NCI-H2196 (cell line): ENCODE results near the gene RND3.

ENCODE experiments used
- DNase-seq: peaks from one replicate; lab custom pipeline; 2025; ENCODE audit not compliant: unreplicated experiment; lab: John Stamatoyannopoulos, UW

RND3 gene

DNA sequence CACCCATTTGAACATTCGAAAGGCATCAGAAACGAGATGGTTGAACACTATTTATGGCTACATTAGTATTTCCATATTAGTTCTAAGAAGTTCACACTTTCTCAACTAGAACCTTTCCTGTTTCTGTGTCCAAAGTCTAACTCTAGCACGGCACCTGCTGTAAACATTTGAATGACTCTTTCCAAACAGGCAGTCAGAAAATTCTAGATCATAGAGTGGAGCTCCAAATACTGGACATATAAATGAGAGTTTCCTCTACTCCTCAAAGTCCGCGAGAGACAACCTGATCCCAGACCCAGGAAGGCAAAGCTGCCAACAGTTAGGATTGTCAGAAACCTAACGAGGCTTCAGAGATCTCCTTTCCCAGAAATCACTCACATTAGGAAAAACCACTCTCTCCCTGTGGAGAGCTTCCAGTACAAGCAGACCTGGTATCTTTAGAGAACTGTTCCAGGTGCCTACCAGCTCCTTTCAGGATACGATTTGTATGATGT lies 10.6 kb downstream of the RND3 start:
- no peak for DNase-seq

DNA sequence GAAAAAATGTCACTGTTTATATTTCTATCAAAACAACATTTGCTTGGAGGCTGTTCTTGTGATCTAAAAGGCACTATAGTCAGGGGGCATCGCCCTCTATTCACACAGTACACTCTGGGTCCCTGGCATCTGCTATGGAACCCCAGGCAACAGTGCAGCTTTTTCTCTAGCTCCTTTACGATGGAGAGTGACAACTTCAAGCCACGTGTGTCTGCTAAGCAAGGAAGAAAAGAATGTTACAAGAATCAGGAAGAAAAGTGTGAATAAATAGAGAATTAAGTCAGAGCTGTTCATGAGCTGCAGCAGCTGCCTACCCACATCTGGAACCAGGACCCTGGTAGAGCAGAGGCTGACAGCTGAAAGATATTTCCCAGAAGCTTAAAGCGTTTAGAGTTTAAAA lies 11.2 kb downstream of the RND3 start:
- DNase-seq = no peak

DNA sequence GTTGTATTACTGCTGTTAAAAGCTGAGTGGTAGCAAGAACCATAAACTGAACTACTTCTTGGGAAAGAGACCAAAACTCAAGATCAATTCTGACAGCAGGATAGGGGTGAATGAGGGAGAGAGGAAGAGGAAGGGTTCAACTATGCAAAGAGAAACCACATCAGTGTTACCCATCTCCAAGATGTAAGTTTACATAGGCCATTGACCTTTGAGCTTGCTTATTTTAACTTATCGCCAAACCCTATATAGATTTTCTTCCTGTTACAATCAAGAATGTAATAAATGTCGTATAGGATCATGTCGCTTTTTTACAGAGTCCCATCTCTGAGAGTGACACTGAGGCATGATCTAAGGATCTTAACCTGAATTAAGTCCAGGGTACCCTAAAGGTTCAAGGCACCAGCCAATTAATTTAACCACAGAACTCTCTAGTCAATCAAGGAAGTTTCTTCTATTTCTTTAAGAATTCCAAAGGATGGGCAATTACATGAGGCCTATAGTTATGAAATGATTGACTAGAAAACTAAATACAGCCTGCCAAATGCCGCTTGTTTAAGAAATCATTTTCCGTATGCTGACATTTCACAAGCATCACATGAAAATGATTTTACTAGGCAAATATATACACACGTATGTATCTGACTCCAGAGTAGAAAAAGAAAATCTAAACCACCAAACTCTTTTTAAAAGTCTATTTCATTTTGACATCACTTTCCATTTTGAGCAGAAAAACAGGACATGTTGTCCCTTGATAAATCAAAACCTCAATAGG lies 11.8 kb downstream of the RND3 start:
- no peak for DNase-seq

DNA sequence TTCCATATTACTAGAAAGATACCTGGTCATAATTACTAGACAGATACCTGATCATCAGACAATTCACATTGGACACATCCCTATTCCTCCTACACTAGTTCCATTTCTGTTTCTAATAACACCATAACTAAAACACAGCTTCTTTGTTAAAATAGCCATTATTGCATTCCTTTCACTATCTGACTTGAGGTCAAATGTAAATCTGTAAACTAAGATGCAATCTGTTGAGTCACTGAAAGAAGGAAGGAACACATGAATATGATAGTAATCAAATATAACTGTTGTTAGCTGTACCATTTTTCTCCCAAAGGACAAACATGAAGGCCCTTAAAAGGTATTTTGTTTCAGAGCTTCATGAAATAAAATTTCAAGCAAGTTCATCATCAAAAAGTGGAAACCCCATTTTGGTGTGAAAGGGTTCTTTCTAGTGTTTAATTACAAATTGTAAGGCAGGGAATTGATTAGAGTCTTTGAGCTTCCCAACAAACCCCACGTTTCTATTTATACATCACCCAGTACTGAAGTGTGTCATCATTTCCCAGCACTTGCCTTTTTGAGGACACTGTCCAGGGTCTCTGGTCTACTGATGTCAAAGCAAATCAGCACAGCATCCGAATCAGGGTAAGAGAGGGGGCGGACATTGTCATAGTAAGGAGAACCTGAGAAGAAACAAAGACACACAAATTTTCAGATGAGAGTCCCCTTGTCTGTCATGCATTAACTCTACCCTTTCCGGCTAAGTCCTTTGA lies 13.0 kb downstream of the RND3 start:
- DNase-seq = no peak

DNA sequence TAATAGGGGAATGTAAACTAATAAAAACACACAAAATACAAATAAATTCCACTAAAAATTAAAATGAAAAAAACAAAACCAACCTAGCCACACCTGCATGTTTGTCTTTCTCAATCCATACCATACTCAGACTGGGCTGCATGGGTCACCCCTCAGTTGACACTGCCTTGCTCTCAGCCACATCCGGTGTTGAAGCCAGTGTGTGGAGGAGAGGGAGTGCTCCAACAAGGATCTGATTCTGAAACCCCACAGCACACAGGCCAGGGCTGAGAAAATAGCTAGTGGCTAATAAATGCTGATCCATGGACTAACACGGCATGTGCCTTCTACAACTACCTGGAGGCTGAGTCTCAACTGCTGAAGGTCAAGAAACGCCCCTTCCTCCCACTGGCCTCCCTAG lies 13.7 kb downstream of the RND3 start:
- no peak for DNase-seq

DNA sequence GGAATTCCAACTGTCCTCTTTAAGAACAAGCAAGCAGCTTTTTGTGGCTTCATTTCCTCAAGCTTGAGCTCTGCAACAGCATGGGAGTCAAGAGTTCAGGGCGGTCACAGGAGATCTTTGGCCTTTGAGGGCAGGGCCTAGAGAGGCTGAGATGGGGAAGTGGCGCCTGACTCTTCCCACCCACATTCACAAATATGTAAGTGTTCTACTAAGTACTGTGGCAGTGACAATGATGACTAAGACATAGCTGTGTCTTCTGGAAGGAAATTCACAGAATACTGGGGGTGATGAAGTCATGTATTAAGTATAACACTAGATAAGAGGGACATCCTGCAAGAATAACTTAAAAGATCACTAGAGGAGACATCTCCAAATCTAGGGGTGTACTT lies 15.0 kb downstream of the RND3 start:
- DNase-seq = no peak

DNA sequence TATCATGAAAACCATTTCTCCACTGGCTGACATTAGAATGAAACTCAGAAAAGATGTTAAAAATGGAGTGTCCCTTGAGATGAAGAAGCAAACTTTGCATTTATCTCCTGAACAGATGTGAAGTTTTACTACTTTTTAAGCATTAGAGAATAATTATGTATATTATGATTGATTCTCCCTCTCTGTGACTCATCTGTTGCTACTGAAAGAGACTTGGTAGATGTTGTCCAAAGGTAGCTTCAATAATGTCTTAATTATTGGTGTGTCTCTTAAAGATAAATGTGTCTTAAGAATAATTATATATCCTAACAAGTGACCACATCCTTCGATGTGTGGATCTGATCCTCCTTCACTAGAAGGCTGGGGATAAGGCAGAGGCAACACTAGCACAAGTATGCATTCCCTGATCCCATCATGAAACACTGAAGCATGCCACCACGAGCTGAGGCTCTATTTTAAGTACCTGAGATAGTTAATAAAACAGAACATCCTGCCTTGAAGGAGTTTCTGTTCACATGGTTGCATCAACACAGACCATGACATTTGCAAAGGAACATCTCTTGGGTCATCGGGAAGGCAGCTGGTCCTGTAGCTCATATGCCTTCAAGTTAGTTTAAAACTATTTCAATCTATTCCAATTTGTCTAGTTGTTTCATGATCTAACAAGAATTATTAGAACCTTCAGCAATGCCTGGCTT lies 15.5 kb downstream of the RND3 start:
- no peak for DNase-seq

DNA sequence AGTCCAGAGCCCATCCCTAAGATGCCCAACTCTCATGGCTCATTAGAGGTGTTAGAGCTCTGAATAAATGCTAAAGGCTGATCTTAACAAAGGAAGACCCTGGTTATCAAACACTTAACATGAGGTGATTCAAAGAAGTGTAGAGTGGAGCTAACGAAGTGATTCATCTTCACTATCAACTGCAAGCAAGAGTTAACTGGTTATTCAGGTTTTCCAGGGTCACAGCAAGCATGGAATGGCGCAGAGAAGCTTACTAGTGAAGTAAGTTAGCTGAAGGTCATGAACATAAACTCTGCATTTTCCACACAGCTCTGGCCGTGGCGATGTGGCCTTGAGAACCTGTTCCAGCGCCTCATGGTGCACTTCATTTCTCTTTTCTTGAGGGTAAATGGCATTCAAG lies 17.0 kb downstream of the RND3 start:
- no peak for DNase-seq

DNA sequence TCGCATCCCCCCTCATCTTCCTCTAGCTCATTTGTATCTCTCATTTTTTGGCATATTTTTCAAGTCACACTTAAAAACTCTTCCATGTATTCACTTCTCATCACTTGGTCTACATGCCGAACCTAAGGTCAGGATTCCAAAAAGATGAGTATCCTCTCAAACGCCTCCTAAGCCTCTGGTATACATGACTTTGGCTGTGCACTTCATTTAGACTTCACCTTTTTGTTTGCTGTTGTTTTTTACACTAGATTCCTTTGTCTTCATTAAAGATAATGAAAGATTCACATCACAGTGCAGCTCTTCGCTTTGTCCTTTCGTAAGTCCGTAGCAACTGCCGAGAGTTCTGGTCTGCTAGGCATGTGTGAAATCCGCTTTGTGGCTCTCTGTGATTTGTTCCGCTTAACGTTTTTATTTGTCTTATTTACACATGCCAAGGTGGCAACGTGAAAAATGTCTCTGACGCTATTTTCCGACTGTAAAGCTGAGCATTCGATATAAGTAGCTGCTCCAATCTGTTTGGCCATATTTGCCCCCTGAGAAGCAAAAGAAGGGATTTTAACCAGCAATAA lies 17.7 kb downstream of the RND3 start:
- DNase-seq = no peak

DNA sequence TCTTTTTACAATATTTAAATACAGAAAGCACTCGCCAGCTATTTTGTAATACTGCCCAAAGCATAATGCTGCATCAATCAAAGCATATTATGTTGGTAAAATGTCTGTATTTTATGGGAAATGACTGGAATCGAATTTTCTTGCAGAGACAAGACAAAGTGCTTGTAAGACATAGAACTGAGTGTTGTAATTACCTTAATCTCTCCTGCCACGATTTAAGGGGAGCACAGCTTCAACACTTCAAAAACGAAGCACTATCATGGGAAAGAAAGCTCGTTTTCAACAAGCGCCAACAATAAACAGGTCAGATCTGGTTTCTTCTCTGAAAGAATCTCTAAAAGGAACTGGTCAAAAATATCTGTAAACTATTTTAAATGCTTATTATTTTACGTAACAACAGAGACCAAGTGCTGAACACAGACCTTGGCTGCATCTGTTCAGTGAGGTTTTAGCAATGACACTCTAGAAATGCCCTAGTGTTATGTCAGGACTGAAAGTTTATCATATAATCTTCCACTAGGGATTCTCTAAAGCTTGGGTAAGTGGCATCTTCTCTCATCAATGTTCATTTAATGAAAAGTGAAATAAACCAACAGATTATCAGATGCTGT lies 19.0 kb downstream of the RND3 start:
- no peak for DNase-seq

DNA sequence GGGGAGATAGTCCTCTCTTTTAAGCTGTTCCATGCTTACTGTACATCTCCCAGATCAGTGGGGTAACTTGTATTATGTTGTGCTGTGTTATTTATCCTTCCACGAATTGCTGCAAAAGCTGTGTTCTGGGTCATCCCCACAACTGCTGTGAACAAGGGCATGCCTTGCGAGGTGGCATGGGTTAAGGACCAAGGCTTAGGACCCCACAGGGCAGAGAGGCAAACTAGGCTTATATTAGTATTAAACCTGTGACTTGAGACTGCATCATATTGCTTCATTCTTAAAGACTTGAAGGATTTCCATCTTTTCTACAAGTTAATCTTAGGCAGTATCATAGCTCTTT lies 19.9 kb downstream of the RND3 start:
- no peak for DNase-seq

DNA sequence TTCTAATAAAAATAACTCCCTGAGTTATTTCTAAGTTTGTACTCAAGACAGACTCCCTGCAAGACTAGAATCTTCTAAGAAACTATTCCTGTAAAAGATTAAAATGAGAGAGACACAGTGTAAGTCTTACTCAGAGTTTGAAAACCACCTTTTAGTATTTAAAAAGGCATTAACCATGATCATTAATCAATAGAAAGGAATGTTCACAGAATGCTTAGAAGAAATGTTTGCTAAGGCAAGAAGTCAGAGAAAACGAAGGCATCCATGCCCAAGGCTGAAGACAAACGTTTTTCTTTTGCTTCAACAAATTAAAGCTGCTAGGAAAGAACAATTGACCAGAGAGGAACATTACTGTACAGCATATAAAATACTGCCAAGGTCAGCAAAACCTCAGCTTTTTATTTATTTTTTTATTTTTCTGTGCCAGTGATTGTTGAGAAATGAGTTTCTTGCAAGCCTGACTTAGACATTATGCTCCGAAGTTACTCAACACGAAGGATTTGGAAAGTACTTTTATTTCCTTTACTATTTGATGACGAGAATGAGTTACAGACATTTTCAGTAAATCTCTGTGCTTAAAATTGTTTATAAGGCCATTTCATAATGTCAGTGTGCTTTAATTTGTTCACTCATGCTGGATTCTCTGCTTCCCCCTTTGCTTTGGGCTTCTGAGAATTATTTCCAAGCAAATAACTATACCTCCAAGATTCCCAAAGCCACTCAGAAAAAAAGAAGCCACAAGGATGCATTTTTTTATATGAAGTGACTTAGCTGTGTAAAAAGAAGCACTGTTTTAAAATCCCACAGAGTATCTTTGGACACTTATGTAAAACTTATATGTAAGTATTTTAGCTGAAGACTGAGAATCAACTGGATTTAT lies 20.5 kb downstream of the RND3 start:
- DNase-seq = no peak

DNA sequence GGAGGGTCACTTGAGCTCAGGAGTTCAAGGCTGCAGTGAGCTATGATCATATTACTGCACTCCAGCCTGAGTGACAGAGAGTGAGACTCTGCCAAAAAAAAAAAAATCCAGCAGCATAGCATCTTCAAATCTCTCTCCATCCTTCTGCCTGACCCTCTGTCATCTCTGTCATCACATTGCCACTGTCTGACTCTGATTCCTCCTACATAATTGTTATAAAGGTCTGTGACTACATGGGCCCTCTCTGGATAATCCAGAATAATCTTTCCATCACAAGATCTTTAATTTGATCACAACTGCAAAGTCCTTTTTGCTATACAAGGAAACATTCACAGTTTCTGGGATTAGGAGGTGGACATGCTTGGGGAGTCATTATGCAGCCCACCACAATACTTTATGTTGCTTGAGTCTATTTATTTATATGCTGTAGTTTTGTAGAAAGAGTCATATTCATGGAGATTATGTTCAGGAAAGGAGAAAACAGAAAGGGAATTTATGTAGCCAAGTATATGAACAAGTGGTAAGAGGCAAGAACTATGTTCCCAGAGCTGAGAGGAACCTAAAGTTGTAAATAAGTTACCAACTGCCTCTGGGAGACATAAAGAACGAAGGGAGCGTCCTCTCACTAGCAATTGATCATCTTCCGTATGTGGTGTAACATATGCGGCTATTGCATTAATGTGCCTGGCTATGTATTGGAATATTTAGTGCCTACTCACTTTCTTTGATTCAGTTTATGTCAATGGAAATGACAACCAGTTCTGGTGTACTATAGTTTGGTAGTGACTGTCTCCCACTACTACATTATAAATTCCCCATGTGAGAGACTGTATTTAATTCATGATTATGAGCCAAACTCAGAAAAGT lies 21.5 kb downstream of the RND3 start:
- DNase-seq = no peak

DNA sequence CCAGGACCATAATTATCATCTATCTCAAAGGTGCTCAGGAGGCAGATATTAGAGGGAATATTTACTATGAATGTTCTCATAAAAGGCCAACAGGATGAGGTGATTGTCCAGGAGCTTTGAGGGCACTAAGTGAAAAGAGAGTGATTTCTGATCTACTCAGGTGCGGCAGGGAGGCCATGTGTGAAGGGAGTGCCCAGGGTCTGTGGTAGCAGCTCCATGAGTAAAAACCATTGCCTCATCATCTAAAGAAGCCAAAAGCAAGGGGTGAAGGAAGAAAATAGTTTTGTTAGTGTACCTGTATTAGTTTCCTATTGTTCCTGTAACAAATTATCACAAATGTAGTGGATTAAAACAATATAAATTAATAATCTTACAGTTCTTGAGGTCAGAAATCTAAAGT lies 22.5 kb downstream of the RND3 start:
- DNase-seq = no peak

DNA sequence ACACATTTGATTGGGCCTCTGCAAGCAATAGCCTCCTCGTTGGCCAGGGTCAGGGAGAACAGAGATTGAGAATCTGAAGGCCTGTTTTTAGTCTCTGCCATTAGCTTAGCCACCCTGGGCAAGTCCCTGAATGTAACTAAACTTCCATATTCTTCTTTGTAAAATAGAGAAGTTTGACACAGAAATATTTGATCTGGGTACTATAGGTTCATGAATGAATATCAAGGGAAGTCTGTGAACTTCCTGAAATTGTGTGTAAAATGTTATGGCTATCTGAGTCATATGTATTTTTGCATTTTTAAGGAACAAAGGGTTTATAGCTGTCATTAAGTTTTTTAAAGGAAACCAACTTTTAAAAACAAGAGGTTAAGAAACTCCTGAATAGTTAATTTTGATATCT lies 23.2 kb downstream of the RND3 start:
- DNase-seq = no peak

DNA sequence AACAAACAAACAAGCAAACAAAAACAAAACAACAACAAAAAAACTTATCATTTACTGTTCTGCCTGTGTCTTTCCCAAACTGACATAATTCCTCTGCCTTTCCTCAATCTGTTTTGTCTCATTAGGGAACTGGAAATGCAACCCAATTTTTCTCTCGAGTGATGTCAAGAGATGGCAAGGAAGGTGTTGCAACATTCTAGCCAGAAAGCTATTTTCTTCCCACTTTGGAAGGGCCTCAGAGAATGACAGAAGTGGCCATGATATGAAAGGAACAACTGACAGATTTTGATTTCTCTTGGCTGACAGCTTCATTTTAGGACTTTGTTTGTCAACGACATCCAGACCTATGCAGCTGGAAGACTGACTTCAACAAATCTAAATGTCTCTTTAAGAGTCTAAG lies 24.7 kb downstream of the RND3 start:
- DNase-seq = no peak

DNA sequence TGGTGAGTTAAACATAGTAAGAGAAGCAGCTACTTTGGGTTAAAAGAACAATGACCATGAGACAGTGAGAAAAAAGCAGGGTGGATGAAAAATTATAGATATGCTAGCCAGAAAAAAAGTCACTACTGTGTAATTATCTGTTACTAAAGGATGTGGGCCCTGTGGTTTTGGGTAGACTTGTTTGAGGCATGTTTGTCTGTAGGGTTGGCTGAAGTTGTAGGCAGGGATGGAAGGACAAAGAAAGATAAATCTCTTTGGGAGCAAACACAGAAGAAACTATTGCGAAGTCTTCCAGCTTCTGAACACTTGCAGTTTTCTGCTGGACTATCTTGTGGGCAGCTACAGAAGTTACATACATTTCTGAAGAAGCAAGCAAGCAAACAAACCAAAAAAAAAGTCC lies 28.2 kb downstream of the RND3 start:
- no peak for DNase-seq

DNA sequence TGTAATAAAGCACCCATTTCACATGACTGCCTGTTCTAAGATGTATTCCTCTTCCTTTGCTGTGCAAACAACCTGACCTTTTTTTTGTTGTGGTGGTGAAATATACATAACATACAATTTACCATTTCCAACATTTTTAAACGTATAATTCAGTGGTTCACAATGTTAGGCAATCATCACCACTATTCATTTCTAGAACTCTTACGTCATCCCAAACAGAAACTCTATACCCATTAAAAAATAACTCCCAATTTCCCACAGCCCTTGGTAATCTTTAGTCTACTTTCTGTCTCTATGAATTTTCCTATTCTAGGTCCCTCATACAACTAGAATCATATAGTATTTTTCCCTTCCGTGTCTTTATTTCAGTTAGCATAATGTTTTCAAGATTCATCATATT lies 36.7 kb downstream of the RND3 start:
- DNase-seq = no peak

DNA sequence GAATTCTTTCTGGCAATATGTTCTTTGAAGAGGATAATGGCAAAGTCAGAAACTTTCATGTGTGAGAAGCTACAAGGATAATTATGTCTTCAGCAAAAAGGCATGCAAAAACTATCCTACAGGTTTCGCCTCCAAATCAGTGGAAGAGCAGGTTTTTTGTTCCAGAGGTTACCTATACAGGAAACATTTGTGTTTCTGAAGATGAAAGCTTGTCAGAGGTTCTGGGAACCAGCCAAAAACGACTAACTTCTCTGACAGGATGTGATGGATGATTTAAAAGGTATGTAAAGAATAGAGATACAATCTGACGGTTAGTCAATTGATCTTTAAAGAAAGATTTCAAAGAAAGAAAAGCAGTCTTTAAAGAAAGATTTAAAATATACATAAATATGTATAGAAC lies 37.6 kb downstream of the RND3 start:
- DNase-seq = no peak
